Skeletal muscle satellite cell (primary cell): ENCODE data around the gene PPFIA2.

Experiments used
- H3K27me3 ChIP-seq: 2 replicates; pipeline ENCODE4 v1.7.0; 2013; ENCODE audit warnings: low read length; ENCODE audit not compliant: control insufficient read depth, insufficient read depth
- H3K36me3 ChIP-seq: 2 replicates; pipeline ENCODE4 v1.7.0; 2013; ENCODE audit warnings: mild to moderate bottlenecking, control low read depth, low read length; ENCODE audit not compliant: insufficient read depth
- H3K4me1 ChIP-seq: 2 replicates; pipeline ENCODE4 v1.7.0; 2013; ENCODE audit warnings: low read length; ENCODE audit not compliant: control insufficient read depth, insufficient read depth
- H3K4me2 ChIP-seq: 2 replicates; pipeline ENCODE4 v1.7.0; 2013; ENCODE audit warnings: mild to moderate bottlenecking, low read length
- H3K4me3 ChIP-seq: 2 replicates; pipeline ENCODE4 v1.7.0; 2013; ENCODE audit warnings: low read length
- H3K9ac ChIP-seq: 2 replicates; pipeline ENCODE4 v1.7.0; 2013; ENCODE audit warnings: mild to moderate bottlenecking, low read depth, low read length, moderate library complexity
- H3K9me3 ChIP-seq: replicated peaks from 2 replicates; pipeline ENCODE4 v1.7.0; 2013; ENCODE audit warnings: mild to moderate bottlenecking, control low read depth, low read length

PPFIA2 gene

DNA sequence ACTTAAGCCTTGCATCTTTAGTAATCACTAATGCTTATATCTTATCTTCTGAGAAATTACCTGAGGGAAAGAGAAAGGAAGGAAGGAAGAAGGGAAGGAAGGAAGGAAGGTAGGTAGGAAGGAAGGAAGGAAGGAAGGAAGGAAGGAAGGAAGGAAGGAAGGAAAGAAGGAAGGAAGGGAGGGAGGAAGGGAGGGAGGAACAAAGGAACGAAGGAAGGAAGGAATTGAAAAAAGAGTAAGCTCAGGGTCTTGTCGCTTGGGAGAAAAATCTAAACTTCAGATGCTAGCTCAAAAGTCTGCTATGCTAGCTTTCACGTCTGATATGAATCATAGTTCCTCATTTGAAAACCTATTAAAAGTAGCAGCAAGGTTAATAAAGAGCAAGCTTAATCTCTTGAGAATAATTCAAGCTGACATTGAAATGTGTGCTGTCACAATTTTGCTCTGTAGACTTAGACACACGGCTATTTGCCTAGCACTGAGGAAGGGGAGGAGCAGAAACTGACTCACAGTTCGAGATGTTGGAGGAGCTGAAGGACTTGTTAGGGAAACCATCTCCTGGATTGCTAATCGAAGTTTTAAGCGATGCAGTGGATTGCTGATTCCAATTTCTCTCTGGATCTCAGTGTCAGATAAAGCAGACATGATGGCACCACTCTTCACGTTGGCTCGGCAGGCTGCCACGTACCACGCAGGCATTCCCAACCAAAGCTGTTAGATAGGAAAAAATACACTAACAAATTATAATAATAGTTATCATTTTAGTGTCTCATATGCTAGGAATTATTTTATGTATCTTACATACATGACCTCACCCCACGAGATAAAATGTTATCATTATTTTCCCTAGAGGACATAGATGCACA is 464.6 kb downstream of the PPFIA2 start:
- Histone ChIP-seq H3K4me1 (peaks cover 7% of the 10 kb centered on the region), H3K27me3 (no peaks in the 10 kb centered on the region), H3K9me3 (no peaks in the 10 kb centered on the region), H3K36me3 (no peaks in the 10 kb centered on the region), H3K9ac (no peak overlapping the region), H3K4me3 (no peak overlapping the region), H3K4me2 (no peak overlapping the region)

DNA sequence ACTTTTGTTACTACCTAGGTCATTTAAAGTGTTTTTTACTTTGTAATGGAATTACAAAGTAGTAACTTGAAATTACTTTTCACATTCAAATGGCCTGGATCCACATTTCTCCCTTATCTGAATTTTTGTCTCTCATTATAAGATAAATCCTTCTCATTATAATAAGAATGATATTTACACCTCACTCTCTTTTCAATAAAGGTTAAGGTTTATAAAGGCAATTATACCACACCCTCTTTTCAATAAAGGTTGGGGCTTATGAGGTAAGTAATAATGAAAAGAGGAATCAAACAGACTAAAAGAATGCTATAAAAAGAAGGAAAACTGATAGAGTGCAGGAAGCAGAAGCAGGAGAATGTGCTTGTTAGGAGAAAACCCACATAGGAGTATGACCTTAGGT is 470.5 kb downstream of the PPFIA2 start:
- H3K4me1 ChIP-seq: no peaks in the 10 kb centered on the region
- H3K4me3 ChIP-seq: no peak overlapping the region
- no peak overlapping the region for H3K4me2 ChIP-seq
- no peaks in the 10 kb centered on the region for H3K27me3 ChIP-seq
- H3K36me3 ChIP-seq: no peaks in the 10 kb centered on the region
- H3K9ac ChIP-seq: no peak overlapping the region
- no peaks in the 10 kb centered on the region for H3K9me3 ChIP-seq

GRCh38 chr12:81284137-81284536 is 475.0 kb downstream of the PPFIA2 start:
- Histone ChIP-seq H3K36me3 (no peaks in the 10 kb centered on the region), H3K27me3 (no peaks in the 10 kb centered on the region), H3K4me3 (no peak overlapping the region), H3K9me3 (no peaks in the 10 kb centered on the region), H3K9ac (no peak overlapping the region), H3K4me1 (no peaks in the 10 kb centered on the region), H3K4me2 (no peak overlapping the region)

- Histone ChIP-seq H3K4me2 (no peak overlapping the region), H3K9ac (no peak overlapping the region), H3K9me3 (no peaks in the 10 kb centered on the region), H3K36me3 (no peaks in the 10 kb centered on the region), H3K4me3 (no peak overlapping the region), H3K27me3 (no peaks in the 10 kb centered on the region), H3K4me1 (no peaks in the 10 kb centered on the region)
These were observed 484.3 kb downstream of the PPFIA2 start for GRCh38 chr12:81274637-81275529.

DNA sequence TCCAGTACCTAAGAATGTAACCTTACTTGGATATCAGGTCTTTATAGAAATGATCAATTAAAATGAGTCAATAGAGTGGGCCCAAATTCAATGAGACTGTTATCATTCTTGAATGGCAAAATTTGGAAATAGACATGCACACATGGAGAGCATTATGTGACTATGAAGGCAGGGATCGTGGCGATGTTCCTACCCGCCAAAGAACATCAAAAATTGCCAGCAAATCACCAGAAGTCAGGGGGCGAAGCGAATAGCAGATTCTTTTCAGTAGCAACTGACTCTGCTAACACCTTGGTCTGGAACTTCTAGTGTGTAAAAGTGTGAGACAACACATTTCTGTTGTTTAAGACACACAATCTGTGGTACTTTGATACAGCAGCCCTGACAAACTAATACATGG is 488.8 kb downstream of the PPFIA2 start:
- Histone ChIP-seq H3K4me3 (no peak overlapping the region), H3K9me3 (no peaks in the 10 kb centered on the region), H3K27me3 (no peaks in the 10 kb centered on the region), H3K4me1 (no peaks in the 10 kb centered on the region), H3K4me2 (no peak overlapping the region), H3K9ac (no peak overlapping the region), H3K36me3 (no peaks in the 10 kb centered on the region)

DNA sequence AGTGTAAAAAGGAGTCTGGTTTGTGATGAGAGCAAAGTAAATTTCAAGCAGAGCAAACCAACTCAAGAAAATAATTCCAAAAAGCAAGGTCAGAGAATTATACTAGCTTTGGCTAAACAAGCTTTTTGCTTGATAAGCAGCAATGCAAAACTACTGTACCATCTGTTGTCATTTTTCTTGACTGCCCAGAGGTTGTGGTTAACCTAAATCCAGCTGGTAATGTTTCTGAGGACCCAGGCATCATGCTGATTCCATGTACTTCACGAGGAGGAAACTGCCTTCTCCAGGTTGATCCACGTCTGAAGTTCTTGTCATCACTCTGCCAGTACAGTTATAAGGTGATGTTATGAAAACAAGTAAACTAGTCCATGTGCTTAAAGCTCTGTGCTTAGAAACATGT is 496.1 kb downstream of the PPFIA2 start:
- no peaks in the 10 kb centered on the region for H3K36me3 ChIP-seq
- no peaks in the 10 kb centered on the region for H3K4me1 ChIP-seq
- H3K4me3 ChIP-seq: no peak overlapping the region
- no peak overlapping the region for H3K9ac ChIP-seq
- no peak overlapping the region for H3K4me2 ChIP-seq
- H3K27me3 ChIP-seq: no peaks in the 10 kb centered on the region
- H3K9me3 ChIP-seq: no peaks in the 10 kb centered on the region

GRCh38 chr12:81261508-81262207 is 497.5 kb downstream of the PPFIA2 start:
- Histone ChIP-seq H3K4me1 (no peaks in the 10 kb centered on the region), H3K27me3 (no peaks in the 10 kb centered on the region), H3K36me3 (no peaks in the 10 kb centered on the region), H3K9me3 (no peaks in the 10 kb centered on the region), H3K4me3 (no peak overlapping the region), H3K9ac (no peak overlapping the region), H3K4me2 (no peak overlapping the region)

GRCh38 chr12:81259360-81259759 is 499.8 kb downstream of the PPFIA2 start:
- Histone ChIP-seq H3K27me3 (no peaks in the 10 kb centered on the region), H3K4me3 (no peak overlapping the region), H3K4me1 (no peaks in the 10 kb centered on the region), H3K9me3 (no peaks in the 10 kb centered on the region), H3K36me3 (no peaks in the 10 kb centered on the region), H3K4me2 (no peak overlapping the region), H3K9ac (no peak overlapping the region)

DNA sequence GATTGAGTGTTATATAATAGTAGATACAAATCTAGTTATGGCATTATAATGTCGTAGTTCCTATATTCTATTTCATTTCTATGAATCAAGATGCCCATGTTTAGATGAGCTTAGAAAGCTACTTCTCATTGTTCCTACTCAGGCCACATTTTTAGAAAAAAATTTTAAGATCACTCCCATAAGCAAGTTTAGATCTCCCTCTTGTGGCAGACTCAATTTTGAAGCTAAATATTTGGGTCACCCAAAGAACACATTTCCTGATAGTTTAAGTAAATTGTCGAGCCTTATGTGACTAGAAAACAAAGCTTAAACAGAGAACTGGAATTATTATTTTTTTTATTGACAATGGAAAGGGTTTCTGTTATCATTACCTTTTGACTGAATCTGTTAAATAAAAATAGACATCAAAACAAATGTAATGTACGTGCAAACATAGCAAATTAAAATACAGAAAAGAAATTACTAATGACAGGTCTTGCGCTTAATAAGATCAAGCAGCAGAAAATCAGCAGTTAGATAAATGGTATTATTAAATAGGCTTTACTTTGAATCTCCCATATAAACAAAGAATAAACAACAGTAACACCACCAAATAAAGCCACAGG is 501.1 kb downstream of the PPFIA2 start:
- H3K9ac ChIP-seq: no peak overlapping the region
- H3K36me3 ChIP-seq: no peaks in the 10 kb centered on the region
- no peak overlapping the region for H3K4me2 ChIP-seq
- no peak overlapping the region for H3K4me3 ChIP-seq
- no peaks in the 10 kb centered on the region for H3K4me1 ChIP-seq
- H3K27me3 ChIP-seq: no peaks in the 10 kb centered on the region
- H3K9me3 ChIP-seq: no peaks in the 10 kb centered on the region

GRCh38 chr12:81255947-81256346 is 503.2 kb downstream of the PPFIA2 start:
- Histone ChIP-seq H3K9me3 (no peaks in the 10 kb centered on the region), H3K4me2 (no peak overlapping the region), H3K4me1 (no peaks in the 10 kb centered on the region), H3K36me3 (no peaks in the 10 kb centered on the region), H3K4me3 (no peak overlapping the region), H3K9ac (no peak overlapping the region), H3K27me3 (no peaks in the 10 kb centered on the region)

DNA sequence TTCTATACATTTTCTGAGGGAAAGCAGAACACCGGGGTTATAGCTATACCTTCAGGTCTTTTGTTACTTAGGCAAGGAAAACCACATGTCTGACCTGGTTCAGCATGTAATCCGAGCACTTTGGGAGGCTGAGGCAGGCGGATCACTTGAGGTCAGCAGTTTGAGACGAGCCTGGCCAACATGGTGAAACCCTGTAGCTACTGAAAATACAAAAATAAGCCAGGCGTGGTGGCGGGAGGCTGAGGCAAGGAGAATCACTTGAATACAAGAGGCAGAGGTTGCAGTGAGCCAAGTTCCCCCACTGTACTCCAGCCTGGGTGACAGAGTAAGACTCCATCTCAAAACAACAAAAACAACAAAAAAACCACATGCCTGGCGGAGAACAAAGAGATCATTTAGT is 503.7 kb downstream of the PPFIA2 start:
- Histone ChIP-seq H3K4me2 (no peak overlapping the region), H3K9me3 (no peaks in the 10 kb centered on the region), H3K4me3 (no peak overlapping the region), H3K27me3 (no peaks in the 10 kb centered on the region), H3K4me1 (peaks cover 2% of the 10 kb centered on the region), H3K9ac (no peak overlapping the region), H3K36me3 (no peaks in the 10 kb centered on the region)
